Astrocyte of the cerebellum (primary cell): ENCODE data around the gene KIAA1614.

Experiments
- DNase-seq: peaks from one replicate; pipeline ENCODE4 v3.0.0-alpha.2; 2011; ENCODE audit warnings: low read depth
- H3K4me3 ChIP-seq: 2 replicates; pipeline ENCODE4 v1.5.1; 2011; ENCODE audit warnings: mild to moderate bottlenecking, low read depth, low read length, moderate library complexity
- in situ Hi-C: cut with HindIII; loops from 2 replicates; pipeline ENCODE4 v1.10.0; 2017; ENCODE audit warnings: low sequenced_read_pairs
- TF ChIP-seq, protein P1 (sequence below): IDR thresholded peaks from 2 replicates; pipeline ENCODE4 v1.5.1; 2012; ENCODE audit warnings: low read length, low read depth, moderate library complexity, mild to moderate bottlenecking; ENCODE audit errors: missing control alignments

KIAA1614 gene

DNA sequence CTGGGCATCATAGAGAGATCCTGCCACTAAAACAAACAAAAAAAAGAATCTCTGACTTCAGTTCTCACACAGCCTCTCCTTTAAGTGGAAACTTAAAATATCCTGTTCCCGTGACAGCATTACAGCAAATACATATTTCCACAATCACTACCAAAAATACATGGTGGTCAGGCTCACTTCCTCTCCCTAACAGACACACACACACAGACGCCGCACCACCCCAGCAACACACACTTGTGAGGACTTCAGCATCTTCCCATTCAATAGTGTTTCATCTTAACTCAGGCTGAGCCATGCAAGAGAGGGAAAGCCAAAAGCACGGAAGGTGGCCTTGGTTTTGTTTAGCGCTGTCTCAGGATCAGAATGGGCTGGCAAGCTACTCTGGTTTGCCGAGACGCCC, 21.9 kb downstream of the KIAA1614 start:
- DNase-seq: no peak
- H3K4me3 ChIP-seq: no peak overlapping the region
- in situ Hi-C loops: no loop called here
- TF ChIP-seq, protein P1, sequence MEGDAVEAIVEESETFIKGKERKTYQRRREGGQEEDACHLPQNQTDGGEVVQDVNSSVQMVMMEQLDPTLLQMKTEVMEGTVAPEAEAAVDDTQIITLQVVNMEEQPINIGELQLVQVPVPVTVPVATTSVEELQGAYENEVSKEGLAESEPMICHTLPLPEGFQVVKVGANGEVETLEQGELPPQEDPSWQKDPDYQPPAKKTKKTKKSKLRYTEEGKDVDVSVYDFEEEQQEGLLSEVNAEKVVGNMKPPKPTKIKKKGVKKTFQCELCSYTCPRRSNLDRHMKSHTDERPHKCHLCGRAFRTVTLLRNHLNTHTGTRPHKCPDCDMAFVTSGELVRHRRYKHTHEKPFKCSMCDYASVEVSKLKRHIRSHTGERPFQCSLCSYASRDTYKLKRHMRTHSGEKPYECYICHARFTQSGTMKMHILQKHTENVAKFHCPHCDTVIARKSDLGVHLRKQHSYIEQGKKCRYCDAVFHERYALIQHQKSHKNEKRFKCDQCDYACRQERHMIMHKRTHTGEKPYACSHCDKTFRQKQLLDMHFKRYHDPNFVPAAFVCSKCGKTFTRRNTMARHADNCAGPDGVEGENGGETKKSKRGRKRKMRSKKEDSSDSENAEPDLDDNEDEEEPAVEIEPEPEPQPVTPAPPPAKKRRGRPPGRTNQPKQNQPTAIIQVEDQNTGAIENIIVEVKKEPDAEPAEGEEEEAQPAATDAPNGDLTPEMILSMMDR: no peak

DNA sequence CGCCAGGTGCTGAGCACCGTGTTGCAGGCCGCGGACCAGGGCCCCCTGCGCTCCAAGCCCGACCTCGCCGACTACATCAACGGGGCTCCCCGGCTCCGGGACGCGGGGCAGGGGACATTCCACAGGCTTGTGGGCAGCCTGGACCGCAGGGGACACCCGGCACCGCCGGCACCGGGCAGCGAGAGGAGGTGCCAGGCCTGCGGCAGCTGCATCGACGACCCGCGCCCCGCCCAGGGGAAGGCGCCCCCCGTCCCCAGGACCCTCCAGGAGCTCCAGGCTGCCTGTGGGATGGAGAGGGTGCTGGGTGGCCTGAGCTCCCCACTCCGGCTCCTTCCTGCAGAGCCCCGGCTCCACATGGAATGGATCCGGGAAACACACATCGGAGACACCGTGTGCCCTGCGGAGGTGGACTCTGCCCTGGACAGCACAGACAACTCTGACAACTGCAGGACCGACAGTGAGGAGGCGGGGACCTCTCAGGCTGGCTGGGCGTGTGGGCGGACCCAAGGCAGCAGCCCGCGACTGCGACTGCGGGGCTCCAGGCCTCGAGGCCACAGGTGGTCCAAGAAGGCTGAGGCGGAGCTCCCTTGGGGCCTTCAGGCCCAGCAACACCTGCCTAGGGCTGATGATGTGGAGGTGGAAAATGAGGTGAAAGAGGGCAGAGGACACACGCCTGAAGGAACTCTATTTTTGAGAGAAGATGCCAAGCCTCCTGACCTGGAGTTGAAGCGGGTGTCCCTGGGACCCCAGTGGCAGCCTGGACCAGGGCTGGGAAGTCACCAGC, 22.8 kb downstream of the KIAA1614 start:
- no peak for DNase-seq
- no peak overlapping the region for H3K4me3 ChIP-seq
- TF ChIP-seq, protein P1: no peak
- in situ Hi-C loops: no loop called here

DNA sequence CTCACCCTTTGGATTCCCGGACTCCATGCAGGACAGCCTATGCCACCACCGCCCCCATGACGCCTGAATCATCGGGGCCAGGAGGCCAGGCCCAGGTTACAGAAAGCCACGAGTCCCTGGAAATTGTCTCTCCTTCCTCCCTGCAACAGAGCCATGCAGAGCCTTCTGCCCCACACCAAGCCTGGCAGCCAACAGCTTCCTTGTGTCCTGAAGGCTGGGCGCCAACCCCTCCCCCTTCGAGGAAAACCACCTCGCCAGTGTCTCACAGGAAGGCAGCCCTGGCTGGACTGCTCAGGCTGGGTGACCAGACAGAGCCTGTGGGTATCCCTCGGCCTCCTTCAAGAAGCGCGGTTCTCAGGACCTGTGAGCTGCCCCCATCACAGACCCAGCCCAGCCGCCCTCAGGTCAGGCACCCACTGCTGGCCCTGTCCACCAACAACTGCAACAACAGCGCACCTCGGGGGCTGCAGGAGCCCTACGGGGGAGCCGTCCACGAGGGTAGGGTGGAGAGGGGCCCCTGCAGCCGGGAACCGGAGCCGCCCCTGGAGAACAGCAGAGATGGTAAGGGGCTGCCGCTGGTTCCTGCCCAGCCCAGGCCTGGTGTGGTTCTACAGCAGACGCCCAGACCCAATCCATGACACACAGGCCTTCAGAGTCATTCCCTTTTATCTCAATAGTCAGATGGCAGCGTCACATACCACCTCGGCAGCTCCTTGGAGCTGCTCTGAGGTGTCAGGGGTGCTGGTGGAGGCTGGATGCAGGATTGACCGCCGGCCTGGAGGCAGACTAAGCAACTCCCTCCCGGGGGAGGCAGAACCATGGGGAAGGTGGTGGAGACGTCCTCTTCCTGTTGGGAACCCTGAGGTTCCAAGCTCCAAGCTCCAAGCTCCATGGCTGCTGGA, 23.7 kb downstream of the KIAA1614 start:
- DNase-seq: no peak
- H3K4me3 ChIP-seq: no peak overlapping the region
- in situ Hi-C loops: no loop called here
- TF ChIP-seq, protein P1: no peak

DNA sequence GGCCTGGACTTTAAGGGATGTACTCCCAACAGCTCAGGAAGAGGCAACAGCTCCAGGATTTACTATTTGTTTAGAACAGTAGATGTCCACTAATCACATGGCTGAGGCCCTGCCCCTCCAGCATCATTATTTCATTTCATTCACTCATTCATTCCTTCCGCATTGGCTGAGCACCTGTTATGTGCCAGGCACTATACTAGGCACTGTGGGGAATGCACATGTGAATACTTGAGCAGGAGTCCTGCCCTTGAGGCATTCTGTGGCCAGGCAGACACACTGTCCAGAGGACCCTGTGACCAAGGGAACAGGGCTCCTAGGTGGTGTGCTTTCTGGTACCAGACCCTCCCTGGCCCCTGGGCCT, 24.3 kb downstream of the KIAA1614 start:
- H3K4me3 ChIP-seq: no peak overlapping the region
- TF ChIP-seq, protein P1: no peak
- in situ Hi-C loops: no loop called here
- no peak for DNase-seq

DNA sequence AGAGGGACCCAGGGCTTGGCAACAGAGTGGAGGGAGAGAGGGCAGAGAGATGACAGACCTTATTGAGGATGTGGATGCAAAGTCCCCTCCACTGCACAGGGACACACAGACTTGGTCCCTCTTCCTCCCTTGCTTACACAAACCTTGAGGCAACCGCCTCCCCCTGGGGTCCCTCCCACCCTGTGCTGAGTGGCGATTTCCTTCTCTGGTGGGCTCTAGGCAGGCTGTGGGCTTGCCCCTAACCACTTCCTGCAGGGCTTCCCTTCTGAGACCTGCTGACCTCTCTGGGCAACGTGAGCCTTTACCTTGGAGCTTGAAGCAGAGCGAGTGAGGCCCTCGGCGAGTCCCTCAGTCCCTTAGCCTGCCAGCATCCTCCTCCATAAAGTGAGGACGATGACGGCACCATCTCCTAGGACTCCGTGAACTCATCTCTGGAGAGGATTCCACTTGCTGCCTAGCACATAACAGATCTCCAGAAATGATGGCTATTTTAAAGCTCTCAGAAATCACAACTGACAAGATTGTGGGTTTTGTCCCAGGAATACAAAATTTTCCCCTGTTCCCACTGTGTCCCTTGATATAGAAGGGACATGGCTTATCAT, 25.0 kb downstream of the KIAA1614 start:
- no peak for DNase-seq
- in situ Hi-C loops: no loop called here
- TF ChIP-seq, protein P1: no peak
- no peak overlapping the region for H3K4me3 ChIP-seq

DNA sequence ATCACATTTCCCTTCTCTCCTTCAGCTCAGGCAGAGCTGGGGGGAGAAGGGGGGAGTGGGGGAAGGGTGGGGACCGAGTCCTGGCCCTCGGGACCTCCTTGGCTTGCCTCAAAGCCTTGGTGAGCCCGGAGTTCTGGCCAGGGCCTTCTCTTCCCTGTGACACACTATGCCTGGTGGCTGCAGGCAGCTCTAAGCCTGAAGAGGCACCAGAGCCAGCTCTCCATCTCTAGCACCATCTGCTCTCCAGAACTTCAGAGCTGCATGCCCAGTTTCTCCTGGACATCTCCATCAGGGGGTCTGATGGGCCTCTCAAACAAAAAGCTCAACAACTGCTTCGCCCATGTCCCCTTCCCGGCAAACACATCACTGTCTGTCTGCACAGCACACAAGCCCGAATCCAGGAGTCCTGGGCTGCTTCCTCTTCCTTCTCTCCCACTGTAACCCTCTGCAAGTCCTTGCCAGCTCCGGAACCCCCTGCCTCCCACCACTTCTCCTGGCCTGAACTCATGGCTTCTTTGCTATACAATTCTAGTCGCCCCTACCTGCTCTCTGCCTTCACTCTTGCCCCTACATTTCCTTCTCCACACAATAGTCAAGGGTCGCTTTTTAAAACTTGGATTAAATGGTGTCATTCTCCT, 26.5 kb downstream of the KIAA1614 start:
- DNase-seq: no peak
- in situ Hi-C loops: no loop called here
- H3K4me3 ChIP-seq: no peak overlapping the region
- TF ChIP-seq, protein P1: no peak
